ENCODE data around the gene ADAM12.
"Not testable (repeated sequence)": the region's sequence is repeated elsewhere in the genome, so short reads cannot be mapped to it uniquely, and the experiment has no call there.

Gene ADAM12

DNA sequence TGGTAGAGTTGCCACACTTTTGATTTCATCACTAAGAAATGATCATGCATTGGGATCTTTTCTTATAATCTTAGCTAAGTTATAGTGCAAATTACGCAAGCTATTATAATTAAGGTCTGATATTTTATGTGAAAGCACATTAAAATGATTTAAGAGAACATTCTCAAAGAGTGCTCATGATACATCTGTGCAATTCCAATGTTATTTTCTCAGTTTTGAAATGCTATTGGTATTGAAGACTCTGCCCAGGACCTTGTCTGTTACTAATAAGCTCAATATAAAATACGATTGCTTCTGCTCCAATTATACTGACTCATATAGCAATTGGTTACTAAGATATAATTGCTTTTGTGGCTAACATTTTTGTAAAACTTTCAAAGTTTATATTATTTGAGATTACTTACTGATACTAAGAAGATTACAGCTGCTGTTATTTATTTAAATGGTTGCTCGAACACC lies 180.9 kb downstream of the ADAM12 start:
- DNase-seq = no peak

DNA sequence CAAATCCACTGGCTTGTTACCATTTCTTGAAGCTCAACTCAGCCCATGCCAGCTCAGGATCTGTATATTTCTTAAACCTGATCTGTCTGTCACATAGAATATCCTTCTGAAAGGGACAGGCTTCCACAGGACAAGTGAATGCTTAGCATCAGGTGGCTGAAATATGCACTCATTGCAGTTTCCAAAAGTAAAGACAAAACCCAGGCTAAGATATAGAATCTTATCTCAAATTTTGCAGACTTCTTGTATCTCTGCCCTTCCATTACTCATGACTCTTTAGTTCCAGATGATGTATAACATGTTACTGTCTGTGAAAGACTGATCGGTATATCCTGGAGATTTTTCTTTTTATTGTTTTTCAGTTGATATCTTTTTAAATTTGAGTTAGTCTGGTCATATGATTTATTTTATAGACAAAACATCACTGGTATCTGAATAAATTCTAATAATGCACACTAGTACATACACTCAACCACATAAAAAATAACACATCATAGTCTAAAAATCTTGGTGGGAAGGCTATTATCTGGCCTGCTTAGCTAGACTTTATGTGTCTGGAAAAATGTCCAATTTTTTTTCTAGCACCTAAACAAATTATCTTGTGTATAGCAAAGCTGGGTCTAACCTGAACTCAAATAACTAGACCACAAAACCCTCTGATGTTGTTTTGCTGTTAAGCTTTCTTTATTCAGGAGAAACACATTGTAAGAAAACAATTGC lies 182.6 kb downstream of the ADAM12 start:
- no peak for DNase-seq

DNA sequence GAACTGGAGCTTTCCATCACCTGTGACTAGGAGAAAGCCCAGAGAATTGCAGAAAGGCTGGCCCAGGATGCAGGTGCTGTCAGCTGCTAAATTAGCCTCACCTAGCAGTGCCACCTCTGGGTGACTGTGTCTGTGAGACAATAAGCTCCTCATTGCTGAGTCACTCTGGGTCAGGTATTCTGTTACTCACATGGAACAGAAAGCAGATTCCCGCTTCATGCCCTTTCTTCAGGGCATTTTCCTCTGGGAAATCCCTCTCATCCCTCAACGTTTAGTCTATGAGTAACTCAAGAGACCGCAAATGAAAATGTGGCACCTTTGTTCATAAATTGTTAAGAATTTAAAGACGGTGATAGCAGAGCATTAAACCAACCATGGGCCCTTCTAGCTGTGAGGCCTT lies 184.0 kb downstream of the ADAM12 start:
- no peak for DNase-seq

DNA sequence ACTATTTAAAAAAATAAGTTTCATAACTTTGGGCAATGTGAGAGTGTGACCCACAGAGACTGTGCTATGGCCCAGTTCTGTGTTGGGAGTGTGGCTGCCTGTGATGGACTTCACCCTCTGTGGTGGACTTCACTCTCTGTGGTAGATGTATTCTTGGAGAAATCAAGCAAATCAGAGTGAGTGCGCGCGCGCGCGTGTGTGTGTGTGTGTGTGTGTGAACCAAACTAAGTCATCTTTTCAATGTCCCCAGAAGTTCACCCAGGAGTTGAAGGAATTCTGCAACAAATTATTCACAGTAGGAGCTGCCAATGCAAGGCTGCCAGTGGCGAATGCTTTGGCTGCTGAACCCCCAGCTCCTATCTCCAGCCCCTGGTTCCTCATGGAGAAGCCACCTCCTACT lies 184.5 kb downstream of the ADAM12 start:
- DNase-seq = no peak

DNA sequence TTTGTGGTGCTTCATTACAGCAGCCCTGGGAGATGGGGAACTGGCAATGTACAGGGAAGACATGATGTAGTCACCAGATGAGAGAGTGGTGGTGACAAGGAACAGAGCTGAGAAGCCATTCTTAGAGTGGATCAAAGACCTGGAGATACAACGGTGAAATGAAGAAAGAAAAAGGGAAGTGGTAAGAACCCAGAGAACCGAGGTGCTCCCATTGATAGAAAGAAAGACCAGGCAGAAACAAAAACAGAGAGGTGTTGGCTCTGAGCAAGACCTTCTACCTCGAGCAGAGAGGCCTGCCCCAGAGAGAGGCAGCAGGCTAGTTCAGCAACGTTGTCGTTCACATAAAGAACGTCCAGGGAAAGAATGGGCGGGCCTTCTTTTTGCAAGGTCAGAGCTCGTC lies 186.7 kb downstream of the ADAM12 start:
- no peak for DNase-seq

DNA sequence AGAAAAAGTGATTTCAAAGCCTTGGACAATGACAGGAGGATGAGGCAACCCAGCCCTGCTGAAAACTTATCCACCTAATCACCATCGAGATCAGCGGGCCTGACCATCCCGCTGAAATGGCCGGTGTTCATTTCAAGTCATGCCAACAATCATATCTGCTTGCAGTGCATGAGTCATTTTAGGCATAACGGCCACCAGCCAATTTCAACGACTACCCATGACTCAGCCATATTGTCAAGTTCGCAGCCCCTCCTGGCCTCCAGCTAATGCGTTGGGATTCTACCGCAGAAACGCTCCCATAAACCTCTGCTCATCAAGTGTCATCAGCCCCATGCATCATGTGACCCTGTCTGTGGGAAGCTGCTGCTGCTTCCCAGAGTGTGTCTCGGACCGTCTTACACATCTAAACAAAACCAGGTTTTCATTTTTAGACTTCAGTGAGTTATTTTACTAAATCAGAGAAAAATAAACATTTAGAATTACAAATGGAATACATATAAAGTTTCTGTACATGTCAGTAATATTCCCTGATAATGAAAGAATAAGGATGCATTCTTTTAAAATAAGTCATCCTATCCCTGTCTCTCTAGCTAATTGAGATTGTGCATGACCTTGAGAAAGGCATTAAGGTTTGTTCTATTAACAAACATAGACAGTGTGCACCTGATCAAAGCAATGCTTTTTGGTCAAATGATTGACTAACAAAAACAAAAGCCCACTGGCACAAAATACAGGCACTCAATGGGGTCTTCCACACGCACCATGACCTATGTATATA lies 188.9 kb downstream of the ADAM12 start:
- DNase-seq = no peak

DNA sequence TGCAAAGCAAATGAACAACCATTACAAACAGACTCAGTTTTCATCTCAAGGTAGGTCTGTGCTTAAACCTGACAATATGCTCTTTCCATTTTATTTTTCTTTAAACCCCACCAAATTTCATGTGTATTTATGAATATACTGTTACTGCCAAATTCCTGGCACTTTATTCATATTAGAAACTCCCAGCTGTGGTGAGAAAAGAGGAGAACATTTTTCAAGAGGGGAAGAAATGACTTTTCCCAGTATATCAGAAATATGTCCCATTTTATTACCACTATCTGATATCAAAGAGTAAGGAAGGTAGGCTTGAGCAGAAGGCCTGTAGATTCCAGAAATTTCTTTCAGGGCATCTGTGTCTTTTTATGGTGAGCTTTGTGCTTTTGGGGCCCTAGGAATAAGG lies 189.6 kb downstream of the ADAM12 start:
- DNase-seq = no peak

DNA sequence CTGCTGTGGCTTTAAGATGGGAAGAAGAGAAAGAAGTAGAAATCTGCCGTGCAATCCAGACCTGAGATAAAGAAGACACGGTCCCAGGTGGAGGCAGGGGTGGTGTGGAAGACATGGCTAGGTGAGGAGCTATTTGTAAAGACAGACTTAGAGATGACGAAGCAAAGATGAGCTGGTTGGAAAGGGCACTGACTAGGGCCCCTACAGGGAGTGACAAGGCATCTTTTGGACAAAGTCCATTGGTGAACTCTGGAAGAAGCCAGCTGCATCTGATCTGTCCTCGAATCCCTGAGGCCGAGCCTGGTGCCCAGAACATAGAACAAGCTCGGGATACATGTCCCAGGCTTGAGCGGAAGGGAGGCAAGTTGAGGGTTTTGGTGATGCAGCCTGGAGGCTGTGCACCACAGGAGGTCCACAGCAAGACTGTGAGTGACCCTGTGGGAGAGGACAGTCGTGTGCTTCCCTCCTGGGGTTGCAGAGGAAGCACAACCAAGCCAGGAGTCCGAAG lies 191.2 kb downstream of the ADAM12 start:
- no peak for DNase-seq

DNA sequence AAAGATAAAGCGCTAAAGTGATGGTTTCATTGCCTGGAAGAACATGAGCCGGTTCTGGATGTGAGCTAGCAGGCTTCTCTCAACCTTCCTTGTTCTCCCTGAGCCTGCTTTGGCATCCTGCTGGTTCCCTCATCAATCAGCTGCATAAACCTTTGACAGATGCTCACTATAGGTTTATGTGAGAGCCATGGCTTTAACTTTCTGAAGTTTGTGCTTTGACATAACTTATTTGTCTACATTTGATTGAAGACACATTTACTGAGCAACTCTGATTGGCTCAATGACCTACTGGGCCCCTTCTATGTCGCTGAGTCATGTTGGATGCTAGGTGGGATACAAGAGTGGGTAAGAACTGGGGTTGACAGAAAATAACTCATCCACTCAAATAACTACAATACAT lies 192.0 kb downstream of the ADAM12 start:
- no peak for DNase-seq

DNA sequence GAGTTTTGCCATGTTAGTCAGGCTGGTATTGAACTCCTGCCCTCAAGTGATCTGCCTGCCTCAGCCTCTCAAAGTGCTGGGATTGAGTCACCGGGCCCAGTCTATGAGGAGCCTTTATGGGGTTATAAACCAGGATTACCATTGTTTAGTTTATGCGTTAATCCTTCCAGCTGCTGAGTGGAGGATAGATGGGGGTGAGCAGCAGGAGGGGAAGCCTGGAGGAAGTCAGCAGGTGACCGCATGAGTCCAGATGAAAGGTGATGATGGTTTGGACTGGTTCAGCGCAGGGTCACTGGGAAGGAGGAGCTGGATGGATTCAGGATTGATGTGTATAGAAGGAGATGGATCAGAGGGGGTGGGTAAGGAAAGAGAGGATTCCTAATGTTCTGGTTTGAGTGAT lies 197.1 kb downstream of the ADAM12 start:
- DNase-seq = no peak

DNA sequence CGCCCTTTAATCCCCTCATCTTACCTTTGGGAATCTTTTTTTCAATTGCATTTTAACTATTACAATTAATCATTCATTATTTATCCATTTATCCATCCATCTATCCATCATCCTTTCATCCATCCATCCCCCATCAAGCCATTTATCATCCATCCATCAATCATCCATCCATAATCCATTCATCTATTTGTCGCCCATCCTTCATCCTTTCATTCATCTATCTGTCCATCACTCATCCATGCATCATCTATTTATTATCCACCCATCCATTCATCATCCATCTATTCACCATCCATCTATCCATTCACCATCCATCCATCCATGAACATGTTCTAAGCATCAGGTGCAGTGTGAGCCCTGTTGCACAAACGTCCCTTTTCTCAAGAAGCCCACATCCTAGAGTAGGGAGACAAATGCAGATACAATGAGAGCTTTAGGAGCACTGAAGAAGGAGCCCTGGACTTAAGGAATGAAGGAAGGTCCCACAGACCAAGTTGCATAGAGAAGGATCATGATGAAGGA lies 199.5 kb downstream of the ADAM12 start:
- no peak for DNase-seq

DNA sequence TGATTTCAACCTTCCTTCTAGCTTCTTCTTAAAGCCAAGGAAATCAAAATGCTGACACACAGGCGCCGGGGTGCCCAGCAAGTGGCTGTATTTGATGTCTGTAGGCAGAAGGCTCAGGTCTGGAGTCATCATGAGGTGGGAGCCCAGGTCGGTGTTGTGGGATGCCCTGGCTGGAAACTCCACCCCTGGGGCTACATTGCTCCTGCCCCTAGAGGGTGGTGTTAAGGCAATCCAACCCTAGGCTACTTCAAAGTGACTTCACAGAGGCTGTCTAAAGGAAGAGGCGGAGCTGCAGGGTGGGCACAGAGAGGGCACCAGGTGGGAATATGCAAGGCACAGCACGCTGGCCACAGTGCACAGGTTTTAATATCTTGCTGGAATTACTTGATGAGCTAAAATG lies 200.9 kb downstream of the ADAM12 start:
- no peak for DNase-seq

DNA sequence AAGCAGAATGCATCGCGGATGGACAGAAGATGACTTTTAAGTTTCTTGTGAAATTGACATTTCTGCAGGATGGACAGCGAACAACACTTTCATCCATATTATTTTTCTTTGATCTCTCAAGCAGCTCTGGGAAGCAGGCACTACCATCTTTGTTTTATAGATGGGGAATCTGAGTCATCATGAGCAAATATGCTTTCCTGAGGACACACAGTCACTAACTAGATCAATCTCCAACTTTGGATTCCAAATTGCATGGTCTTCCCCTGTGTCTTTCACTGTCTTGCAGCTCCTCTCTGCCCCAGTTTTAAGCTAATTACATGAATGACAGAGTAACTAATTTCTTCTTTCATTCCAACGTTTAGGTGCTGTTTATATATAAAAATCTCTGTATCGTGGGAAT lies 201.5 kb downstream of the ADAM12 start:
- DNase-seq = no peak

DNA sequence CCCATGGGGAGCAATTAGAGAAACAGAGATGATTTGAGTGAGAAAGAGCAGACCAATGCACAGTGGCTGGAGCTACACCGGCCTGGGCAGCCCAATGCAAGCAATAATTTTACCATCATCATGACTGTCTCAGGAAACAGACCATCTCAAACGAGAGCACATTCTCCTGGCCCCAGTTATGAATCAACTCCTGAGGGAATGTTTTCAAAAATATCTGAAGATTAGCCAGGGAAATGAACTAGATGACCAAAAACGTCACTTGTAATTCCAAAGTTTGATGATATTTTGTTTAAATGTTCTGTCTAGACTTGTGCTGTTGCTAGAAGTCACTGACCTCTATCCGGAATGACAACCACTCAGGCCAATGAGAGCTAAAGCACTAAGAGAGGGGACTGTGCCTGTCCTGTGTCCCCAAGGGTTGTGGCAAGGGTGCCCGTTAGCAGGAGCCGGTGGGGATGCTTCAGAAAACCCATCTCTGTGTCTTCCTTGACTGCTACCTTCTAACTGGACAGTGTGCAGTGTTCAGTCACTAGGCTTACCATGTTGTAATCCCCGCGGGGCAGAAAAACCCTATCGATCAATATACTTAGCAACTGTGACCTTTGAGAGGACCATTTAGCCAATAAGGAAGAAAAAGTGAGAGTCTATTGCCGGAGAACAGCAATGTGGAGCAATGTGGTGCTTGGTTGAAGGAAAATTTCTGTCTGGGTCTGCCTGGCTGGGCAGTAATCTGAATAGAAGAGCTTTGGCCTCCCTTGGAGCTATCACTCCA lies 202.4 kb downstream of the ADAM12 start:
- no peak for DNase-seq

DNA sequence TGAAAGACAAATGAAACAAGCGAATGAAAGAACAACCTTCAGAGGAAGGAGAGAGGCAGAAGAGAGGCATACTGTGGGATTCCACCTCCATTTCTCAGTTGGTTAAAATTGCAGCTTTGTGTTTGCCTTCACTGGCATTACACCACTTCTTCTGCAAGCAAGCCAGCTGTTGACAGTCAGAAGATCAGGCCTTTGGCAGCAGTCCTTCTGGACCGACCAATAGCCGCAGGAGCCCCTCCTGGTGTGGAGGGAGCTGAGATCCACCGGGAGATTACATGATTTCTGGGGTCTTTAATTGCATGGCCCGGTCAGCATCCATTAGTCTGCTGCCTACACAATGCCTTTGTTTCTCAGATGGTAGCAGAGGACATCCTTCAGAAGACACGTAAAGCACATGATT lies 206.7 kb downstream of the ADAM12 start:
- DNase-seq = no peak

DNA sequence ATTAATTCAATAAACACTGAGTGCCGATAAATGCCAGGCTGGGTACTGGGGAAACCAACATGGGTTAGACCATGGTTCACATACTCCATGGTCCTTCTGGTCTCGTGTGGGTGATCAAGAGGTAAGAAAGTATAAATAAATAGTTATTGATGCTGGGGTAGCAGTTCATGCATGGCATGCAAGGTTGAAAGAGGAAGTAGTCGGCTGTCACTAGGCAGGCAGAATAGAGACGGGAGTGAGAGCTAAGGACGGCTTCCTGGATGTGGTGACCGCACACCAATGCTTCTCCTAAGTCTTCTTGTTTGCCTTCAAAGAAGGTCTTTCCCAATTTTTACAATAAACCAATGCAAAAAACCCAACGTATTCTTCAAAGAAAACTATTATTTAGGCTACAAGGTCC lies 208.6 kb downstream of the ADAM12 start:
- no peak for DNase-seq

DNA sequence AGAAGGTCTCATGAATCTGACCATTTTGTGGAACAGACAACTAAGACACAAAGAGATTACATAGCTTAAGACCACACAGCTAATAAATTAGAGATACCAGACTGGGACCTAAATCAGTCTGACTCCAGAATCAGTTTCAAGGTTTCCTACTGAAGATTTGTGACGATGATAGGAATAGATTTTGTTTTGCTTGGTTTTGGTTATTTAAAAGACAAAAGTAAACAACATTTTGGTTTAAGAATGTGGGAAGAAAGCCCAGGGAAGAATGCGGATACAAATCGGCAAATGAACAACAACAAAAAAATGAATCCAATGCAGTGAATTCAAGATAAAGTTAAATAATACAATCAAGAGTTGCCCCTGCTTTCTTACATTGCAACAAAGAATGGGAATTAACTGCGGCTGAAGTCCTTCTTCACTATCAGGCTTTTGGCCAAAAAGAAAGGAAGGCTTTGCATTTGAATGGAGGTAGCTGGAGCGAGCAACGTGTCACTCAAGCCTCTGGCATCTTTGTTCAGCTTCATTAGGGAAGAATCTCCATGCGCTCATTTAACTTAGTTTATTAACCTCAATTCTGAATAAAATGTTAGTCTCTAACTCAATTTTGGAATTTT lies 210.8 kb downstream of the ADAM12 start:
- DNase-seq = no peak

DNA sequence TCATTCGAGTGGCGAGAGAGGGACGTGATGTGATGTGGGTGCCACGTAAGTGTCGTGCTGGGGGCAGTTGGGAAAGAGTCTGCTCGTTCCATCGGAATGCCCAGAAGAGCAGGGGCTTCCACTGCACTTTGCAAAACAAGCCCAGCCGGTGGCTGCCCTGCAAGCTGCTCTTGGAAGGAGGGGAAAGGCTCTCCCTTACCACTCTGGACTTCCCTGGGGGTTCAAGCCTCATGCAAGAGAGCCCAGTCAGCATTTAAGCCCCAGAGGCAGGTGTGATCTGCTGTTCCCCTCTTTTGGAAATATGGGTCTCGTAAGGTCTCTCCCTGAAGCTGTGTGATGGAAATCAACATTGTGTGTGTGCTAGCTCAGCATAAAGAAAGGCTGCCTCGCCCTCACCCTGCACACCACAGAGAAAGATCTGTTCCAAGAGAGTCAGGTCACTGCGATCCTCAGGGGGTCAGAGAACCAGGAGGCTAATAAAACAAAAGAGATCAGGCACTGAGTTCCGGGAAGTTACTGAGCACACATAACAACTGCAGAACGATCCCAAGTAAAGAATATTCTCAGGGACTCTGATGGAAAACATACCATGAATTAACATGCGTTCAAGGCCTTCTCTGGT lies 212.5 kb downstream of the ADAM12 start:
- DNase-seq = no peak

DNA sequence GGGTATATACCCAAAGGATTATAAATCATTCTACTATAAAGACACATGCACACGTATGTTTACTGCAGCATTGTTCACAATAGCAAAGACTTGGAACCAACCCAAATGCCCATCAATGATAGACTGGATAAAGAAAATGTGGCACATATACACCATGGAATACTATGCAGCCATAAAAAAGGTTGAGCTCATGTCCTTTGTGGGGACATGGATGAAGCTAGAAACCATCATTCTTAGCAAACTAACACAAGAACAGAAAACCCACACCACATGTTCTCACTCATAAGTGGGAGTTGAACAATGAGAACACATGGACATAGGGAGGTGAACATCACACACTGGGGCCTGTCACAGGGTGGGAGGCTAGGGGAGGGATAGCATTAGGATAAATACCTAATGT lies 215.5 kb downstream of the ADAM12 start:
- not testable (repeated sequence) for DNase-seq

DNA sequence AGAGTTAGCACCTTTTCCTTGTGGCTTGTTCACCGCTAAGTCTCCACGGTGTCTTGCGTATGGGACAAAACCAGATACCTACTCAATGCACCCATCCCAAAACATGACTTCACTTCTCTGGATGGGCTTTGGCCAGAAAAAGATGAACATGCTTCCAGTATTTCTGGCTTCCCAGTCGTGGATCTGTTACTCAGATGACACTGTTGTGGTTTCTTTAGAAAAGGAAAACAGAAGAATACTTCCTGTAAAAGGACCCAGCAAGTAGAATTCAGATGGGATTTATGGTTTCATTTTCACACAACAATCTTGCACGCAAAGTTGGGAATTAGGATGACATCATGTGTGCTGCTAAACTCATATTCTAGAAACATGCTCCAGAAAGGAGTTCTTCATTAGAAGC lies 216.7 kb downstream of the ADAM12 start:
- no peak for DNase-seq

DNA sequence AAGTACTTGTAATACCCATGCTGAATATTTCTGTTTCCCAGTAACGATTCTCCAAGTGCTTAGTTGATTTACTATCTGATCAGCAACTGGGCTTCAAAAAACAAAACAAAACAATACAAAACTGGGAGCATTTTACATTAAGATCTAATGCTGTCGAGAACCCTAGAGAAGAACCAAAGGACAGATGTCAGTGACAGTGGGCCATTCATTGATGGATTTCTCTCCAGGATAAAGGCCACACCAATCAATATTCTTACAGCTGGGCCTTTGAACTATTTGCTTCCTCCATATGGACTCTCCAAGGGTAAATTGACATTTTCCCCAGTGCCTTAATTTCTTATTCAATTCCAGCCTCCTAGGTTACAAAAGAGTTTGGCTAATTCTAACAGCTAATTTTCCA lies 217.5 kb downstream of the ADAM12 start:
- DNase-seq = no peak

DNA sequence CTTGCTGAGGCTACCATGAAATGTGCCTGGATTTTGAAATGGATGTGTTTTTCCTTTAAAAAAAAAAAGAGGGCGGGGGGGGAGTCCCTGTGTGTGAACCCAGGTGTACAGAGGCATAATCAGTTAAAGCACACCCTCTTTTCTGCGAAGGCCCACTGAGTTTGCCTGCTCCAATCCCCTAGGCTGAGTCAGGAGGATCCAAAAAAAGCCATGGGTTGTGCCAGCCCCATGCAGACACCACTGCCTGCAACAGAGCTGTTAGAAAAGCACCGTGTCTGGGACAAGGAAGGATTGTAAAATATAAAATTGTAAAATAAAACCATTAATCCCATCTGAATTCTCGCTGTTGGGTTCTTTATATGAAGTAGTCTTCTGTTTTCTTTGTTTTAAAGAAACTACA lies 217.9 kb downstream of the ADAM12 start:
- DNase-seq = no peak
